ENCODE measurements around the gene NANOS2.

NANOS2 gene

GRCh38 chr19:45917421-45918091 lies 3.0 kb upstream of the NANOS2 start:
- TF ChIP-seq, protein P1, sequence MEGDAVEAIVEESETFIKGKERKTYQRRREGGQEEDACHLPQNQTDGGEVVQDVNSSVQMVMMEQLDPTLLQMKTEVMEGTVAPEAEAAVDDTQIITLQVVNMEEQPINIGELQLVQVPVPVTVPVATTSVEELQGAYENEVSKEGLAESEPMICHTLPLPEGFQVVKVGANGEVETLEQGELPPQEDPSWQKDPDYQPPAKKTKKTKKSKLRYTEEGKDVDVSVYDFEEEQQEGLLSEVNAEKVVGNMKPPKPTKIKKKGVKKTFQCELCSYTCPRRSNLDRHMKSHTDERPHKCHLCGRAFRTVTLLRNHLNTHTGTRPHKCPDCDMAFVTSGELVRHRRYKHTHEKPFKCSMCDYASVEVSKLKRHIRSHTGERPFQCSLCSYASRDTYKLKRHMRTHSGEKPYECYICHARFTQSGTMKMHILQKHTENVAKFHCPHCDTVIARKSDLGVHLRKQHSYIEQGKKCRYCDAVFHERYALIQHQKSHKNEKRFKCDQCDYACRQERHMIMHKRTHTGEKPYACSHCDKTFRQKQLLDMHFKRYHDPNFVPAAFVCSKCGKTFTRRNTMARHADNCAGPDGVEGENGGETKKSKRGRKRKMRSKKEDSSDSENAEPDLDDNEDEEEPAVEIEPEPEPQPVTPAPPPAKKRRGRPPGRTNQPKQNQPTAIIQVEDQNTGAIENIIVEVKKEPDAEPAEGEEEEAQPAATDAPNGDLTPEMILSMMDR (conservative IDR thresholded peaks at IDR 0.05; ENCODE audit: low read depth, low read length) = no peak
- H3K4me3 ChIP-seq (ENCODE audit: low read length) = no peak overlapping the region
- no peak for DNase-seq (ENCODE audit: low read depth)

- no peak for DNase-seq (ENCODE audit: low read depth)
- TF ChIP-seq, protein P1 (conservative IDR thresholded peaks at IDR 0.05; ENCODE audit: low read depth, low read length) = no peak
- H3K4me3 ChIP-seq (ENCODE audit: low read length) = no peak overlapping the region
These were observed 3.3 kb downstream of the NANOS2 start for GRCh38 chr19:45911291-45911690.

DNA sequence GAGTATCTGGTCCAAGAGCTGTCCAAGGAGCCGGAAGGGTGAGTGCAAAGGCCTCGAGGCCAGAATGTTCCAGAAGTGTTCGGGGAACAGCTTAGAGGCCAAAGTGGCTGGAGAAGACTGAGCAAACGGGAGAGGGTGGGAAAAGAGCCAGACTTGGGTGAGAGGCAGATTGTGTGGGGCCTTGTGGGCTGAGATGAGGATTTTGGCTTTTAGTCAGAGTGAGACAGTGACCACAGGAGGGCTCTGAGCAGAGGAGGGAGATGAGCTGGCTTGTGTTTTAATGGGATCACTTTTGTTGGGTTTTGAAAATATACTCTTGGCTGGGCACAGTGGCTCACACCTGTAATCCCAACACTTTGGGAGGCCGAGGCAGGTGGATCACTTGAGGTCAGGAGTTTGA lies 5.6 kb downstream of the NANOS2 start:
- TF ChIP-seq, protein P1 (conservative IDR thresholded peaks at IDR 0.05; ENCODE audit: low read depth, low read length) = no peak
- no peak for DNase-seq (ENCODE audit: low read depth)
- no peak overlapping the region for H3K4me3 ChIP-seq (ENCODE audit: low read length)

- DNase-seq (ENCODE audit: low read depth) = no peak
- TF ChIP-seq, protein P1 (conservative IDR thresholded peaks at IDR 0.05; ENCODE audit: low read depth, low read length) = no peak
- H3K4me3 ChIP-seq (ENCODE audit: low read length) = no peak overlapping the region
These were observed 8.4 kb downstream of the NANOS2 start for GRCh38 chr19:45906221-45906620.

GRCh38 chr19:45905011-45905410 lies 9.6 kb downstream of the NANOS2 start:
- no peak overlapping the region for H3K4me3 ChIP-seq (ENCODE audit: low read length)
- TF ChIP-seq, protein P1 (conservative IDR thresholded peaks at IDR 0.05; ENCODE audit: low read depth, low read length) = no peak
- DNase-seq (ENCODE audit: low read depth) = no peak

- H3K4me3 ChIP-seq (ENCODE audit: low read length) = peak overlapping the region; percentile 83
- TF ChIP-seq, protein P1 (conservative IDR thresholded peaks at IDR 0.05; ENCODE audit: low read depth, low read length) = no peak
- DNase-seq (ENCODE audit: low read depth) = peak; percentile 76
These were observed 11.6 kb downstream of the NANOS2 start for GRCh38 chr19:45902651-45903625.
